ENCODE results near the gene HRCT1. TPM values are rescaled to one million over a fixed set of nuclear protein-coding genes. Genes with fewer than 3 reads are reported as not detected.

The HRCT1 gene
- total and polyA plus RNA-seq, 2 experiments from 2014 or later, result not detected

- DNase-seq (ENCODE audit: low spot score) (no peak), ATAC-seq (no peak)
- peaks cover 3% of the 10 kb centered on the region; the same call in 1 of the 2 replicates for H3K4me1 ChIP-seq (ENCODE audit: insufficient read depth)
- H3K9me3 Mint-ChIP-seq, result no peaks in the 10 kb centered on the region
- no peaks in the 10 kb centered on the region for H3K36me3 Mint-ChIP-seq (ENCODE audit: low read depth)
- no peak overlapping the region for H3K4me3 Mint-ChIP-seq
- no peak overlapping the region for H3K27ac Mint-ChIP-seq
- peaks cover 10% of the 10 kb centered on the region; the same call in 2 of the 3 replicates for H3K4me1 Mint-ChIP-seq
- H3K4me2 ChIP-seq, result no peak overlapping the region
- H3K36me3 ChIP-seq (ENCODE audit: insufficient read depth), result no peaks in the 10 kb centered on the region
- no peaks in the 10 kb centered on the region for H3K9me2 ChIP-seq (ENCODE audit: insufficient read depth)
- no peaks in the 10 kb centered on the region for H4K20me1 ChIP-seq (replicated peaks; ENCODE audit: insufficient read depth)
- H3K27ac ChIP-seq (ENCODE audit: low read depth), result no peak overlapping the region
- H3F3A ChIP-seq (replicated peaks; ENCODE audit: low read depth), result peaks cover 4% of the 10 kb centered on the region; the same call in 1 of the 2 replicates
- H3K27me3 Mint-ChIP-seq (ENCODE audit: insufficient read depth, low read depth, poor library complexity), result peaks cover 4% of the 10 kb centered on the region
- no peak overlapping the region for H3K4me3 ChIP-seq
- H2AFZ ChIP-seq, result no peak overlapping the region
- H3K27me3 ChIP-seq (ENCODE audit: insufficient read depth), result no peaks in the 10 kb centered on the region
- TF ChIP-seq NANOG (IDR thresholded peaks at IDR 0.05; ENCODE audit: borderline replicate concordance), result no peak
- no peak for TF ChIP-seq ETS1 (IDR thresholded peaks at IDR 0.05)
- no peak for TF ChIP-seq ZNF331 (CRISPR knock-in tag; IDR thresholded peaks at IDR 0.05; ENCODE audit: low read depth)
- TF ChIP-seq JUNB (IDR thresholded peaks at IDR 0.05; ENCODE audit: unreplicated experiment), result no peak
- TF ChIP-seq, protein P1, sequence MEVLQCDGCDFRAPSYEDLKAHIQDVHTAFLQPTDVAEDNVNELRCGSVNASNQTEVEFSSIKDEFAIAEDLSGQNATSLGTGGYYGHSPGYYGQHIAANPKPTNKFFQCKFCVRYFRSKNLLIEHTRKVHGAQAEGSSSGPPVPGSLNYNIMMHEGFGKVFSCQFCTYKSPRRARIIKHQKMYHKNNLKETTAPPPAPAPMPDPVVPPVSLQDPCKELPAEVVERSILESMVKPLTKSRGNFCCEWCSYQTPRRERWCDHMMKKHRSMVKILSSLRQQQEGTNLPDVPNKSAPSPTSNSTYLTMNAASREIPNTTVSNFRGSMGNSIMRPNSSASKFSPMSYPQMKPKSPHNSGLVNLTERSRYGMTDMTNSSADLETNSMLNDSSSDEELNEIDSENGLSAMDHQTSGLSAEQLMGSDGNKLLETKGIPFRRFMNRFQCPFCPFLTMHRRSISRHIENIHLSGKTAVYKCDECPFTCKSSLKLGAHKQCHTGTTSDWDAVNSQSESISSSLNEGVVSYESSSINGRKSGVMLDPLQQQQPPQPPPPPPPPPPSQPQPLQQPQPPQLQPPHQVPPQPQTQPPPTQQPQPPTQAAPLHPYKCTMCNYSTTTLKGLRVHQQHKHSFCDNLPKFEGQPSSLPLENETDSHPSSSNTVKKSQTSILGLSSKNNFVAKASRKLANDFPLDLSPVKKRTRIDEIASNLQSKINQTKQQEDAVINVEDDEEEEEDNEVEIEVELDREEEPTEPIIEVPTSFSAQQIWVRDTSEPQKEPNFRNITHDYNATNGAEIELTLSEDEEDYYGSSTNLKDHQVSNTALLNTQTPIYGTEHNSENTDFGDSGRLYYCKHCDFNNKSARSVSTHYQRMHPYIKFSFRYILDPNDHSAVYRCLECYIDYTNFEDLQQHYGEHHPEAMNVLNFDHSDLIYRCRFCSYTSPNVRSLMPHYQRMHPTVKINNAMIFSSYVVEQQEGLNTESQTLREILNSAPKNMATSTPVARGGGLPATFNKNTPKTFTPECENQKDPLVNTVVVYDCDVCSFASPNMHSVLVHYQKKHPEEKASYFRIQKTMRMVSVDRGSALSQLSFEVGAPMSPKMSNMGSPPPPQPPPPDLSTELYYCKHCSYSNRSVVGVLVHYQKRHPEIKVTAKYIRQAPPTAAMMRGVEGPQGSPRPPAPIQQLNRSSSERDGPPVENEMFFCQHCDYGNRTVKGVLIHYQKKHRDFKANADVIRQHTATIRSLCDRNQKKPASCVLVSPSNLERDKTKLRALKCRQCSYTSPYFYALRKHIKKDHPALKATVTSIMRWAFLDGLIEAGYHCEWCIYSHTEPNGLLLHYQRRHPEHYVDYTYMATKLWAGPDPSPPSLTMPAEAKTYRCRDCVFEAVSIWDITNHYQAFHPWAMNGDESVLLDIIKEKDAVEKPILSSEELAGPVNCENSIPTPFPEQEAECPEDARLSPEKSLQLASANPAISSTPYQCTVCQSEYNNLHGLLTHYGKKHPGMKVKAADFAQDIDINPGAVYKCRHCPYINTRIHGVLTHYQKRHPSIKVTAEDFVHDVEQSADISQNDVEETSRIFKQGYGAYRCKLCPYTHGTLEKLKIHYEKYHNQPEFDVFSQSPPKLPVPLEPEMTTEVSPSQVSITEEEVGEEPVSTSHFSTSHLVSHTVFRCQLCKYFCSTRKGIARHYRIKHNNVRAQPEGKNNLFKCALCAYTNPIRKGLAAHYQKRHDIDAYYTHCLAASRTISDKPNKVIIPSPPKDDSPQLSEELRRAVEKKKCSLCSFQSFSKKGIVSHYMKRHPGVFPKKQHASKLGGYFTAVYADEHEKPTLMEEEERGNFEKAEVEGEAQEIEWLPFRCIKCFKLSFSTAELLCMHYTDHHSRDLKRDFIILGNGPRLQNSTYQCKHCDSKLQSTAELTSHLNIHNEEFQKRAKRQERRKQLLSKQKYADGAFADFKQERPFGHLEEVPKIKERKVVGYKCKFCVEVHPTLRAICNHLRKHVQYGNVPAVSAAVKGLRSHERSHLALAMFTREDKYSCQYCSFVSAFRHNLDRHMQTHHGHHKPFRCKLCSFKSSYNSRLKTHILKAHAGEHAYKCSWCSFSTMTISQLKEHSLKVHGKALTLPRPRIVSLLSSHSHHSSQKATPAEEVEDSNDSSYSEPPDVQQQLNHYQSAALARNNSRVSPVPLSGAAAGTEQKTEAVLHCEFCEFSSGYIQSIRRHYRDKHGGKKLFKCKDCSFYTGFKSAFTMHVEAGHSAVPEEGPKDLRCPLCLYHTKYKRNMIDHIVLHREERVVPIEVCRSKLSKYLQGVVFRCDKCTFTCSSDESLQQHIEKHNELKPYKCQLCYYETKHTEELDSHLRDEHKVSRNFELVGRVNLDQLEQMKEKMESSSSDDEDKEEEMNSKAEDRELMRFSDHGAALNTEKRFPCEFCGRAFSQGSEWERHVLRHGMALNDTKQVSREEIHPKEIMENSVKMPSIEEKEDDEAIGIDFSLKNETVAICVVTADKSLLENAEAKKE (CRISPR knock-in tag; IDR thresholded peaks at IDR 0.05), result no peak
- no peak for TF ChIP-seq EZH2 (IDR thresholded peaks at IDR 0.05; ENCODE audit: low read depth, unreplicated experiment)
- TF ChIP-seq STAT1 (IDR thresholded peaks at IDR 0.05; ENCODE audit: unreplicated experiment), result no peak
- no peak for TF ChIP-seq ZNF114 (CRISPR knock-in tag; IDR thresholded peaks at IDR 0.05)
- no peak for TF ChIP-seq CTCF (conservative IDR thresholded peaks at IDR 0.05; ENCODE audit: low read depth in 2 of 2)
- TF ChIP-seq CREB1 (CRISPR knock-in tag; IDR thresholded peaks at IDR 0.05; ENCODE audit: low read depth), result no peak
- no peak for TF ChIP-seq EZH2phosphoT487 (IDR thresholded peaks at IDR 0.05; ENCODE audit: unreplicated experiment)
- TF ChIP-seq POLR2AphosphoS5 (IDR thresholded peaks at IDR 0.05; ENCODE audit: low read depth), result no peak
- TF ChIP-seq, protein P2, sequence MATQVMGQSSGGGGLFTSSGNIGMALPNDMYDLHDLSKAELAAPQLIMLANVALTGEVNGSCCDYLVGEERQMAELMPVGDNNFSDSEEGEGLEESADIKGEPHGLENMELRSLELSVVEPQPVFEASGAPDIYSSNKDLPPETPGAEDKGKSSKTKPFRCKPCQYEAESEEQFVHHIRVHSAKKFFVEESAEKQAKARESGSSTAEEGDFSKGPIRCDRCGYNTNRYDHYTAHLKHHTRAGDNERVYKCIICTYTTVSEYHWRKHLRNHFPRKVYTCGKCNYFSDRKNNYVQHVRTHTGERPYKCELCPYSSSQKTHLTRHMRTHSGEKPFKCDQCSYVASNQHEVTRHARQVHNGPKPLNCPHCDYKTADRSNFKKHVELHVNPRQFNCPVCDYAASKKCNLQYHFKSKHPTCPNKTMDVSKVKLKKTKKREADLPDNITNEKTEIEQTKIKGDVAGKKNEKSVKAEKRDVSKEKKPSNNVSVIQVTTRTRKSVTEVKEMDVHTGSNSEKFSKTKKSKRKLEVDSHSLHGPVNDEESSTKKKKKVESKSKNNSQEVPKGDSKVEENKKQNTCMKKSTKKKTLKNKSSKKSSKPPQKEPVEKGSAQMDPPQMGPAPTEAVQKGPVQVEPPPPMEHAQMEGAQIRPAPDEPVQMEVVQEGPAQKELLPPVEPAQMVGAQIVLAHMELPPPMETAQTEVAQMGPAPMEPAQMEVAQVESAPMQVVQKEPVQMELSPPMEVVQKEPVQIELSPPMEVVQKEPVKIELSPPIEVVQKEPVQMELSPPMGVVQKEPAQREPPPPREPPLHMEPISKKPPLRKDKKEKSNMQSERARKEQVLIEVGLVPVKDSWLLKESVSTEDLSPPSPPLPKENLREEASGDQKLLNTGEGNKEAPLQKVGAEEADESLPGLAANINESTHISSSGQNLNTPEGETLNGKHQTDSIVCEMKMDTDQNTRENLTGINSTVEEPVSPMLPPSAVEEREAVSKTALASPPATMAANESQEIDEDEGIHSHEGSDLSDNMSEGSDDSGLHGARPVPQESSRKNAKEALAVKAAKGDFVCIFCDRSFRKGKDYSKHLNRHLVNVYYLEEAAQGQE (IDR thresholded peaks at IDR 0.05; ENCODE audit: unreplicated experiment), result no peak
- no peaks in the 10 kb centered on the region for H3K79me2 ChIP-seq (replicated peaks; ENCODE audit: insufficient read depth)
These were observed 12.8 kb downstream of the HRCT1 start for GRCh38 chr9:35918780-35919179.
